HepG2 (cell line): ENCODE measurements around the gene UBE2G2. TPM values are rescaled to one million over a fixed set of nuclear protein-coding genes. Genes with fewer than 3 reads are reported as not detected.
A peak's percentile ranks its signal among the peaks of the same experiment; 100 is the strongest.

Source experiments
- AGO2 ChIP-seq: fragments of 200-400 bp; formaldehyde crosslinking; optimal IDR thresholded peaks from 2 replicates; pipeline ENCODE3; 2017; ENCODE audit warnings: mild to moderate bottlenecking, low read depth, low read length, moderate library complexity
- CENPT ChIP-seq: sonication (generic); formaldehyde crosslinking; IDR thresholded peaks from 2 replicates; pipeline ENCODE4 v1.8.0; 2022; ENCODE audit warnings: low read depth, mild to moderate bottlenecking, moderate library complexity, missing genetic modification reagents
- GTF3A ChIP-seq: sonication (generic); formaldehyde crosslinking; conservative IDR thresholded peaks from 2 replicates; pipeline ENCODE4 v1.4.0; 2020; ENCODE audit warnings: mild to moderate bottlenecking, missing genetic modification reagents
- HOXA3 ChIP-seq: sonication (generic); formaldehyde crosslinking; IDR thresholded peaks from 2 replicates; pipeline ENCODE4 v1.5.0; 2020; ENCODE audit warnings: missing genetic modification reagents
- KLF11 ChIP-seq: IDR thresholded peaks from 2 replicates; pipeline ENCODE4 v1.6.1; 2016; ENCODE audit warnings: missing compliant biosample characterization
- NR2F1 ChIP-seq, 2 experiments: fragments of 450-650 bp in 1 of 2; formaldehyde crosslinking in 1 of 2; IDR thresholded peaks; 2 replicates each; pipeline versions ENCODE4 v1.5.0 to v1.6.1; 2016 to 2020; ENCODE audit warnings: mild to moderate bottlenecking in 1 of 2, missing compliant biosample characterization in 1 of 2, missing genetic modification reagents in 1 of 2, moderate library complexity in 1 of 2
- PTBP1 ChIP-seq: fragments of 200-400 bp; formaldehyde crosslinking; IDR thresholded peaks from 2 replicates; pipeline ENCODE4 v1.6.1; 2018; ENCODE audit warnings: low read length, low read depth; ENCODE audit not compliant: poor library complexity, severe bottlenecking
- RBFOX2 ChIP-seq: fragments of 200-400 bp; formaldehyde crosslinking; IDR thresholded peaks from 2 replicates; pipeline ENCODE4 v1.6.1; 2017; ENCODE audit warnings: low read depth, mild to moderate bottlenecking, low read length
- SATB2 ChIP-seq: sonication (generic); formaldehyde crosslinking; IDR thresholded peaks from 2 replicates; pipeline ENCODE4 v1.5.0; 2020; ENCODE audit warnings: missing genetic modification reagents
- SRSF1 ChIP-seq: fragments of 200-400 bp; formaldehyde crosslinking; optimal IDR thresholded peaks from 2 replicates; pipeline ENCODE3; 2017; ENCODE audit warnings: mild to moderate bottlenecking, low read depth, low read length, moderate library complexity
- SRSF4 ChIP-seq: fragments of 200-400 bp; formaldehyde crosslinking; IDR thresholded peaks from one replicate; pipeline ENCODE4 v1.6.1; 2018; ENCODE audit warnings: mild to moderate bottlenecking, low read depth, low read length, moderate library complexity; ENCODE audit not compliant: poor library complexity, severe bottlenecking
- YEATS4 ChIP-seq: sonication (generic); formaldehyde crosslinking; IDR thresholded peaks from 2 replicates; pipeline ENCODE4 v1.4.0; 2020; ENCODE audit warnings: missing genetic modification reagents, borderline replicate concordance
- ZFP90 ChIP-seq: sonication (generic); formaldehyde crosslinking; IDR thresholded peaks from 2 replicates; pipeline ENCODE4 v1.8.0; 2022; ENCODE audit warnings: missing genetic modification reagents, mild to moderate bottlenecking, inconsistent platforms, borderline replicate concordance
- ZNF138 ChIP-seq: sonication (generic); formaldehyde crosslinking; IDR thresholded peaks from 2 replicates; pipeline ENCODE4 v1.5.0; 2020; ENCODE audit warnings: mild to moderate bottlenecking, low read depth, missing genetic modification reagents
- ZNF253 ChIP-seq: sonication (generic); formaldehyde crosslinking; IDR thresholded peaks from 2 replicates; pipeline ENCODE4 v1.8.0; 2022; ENCODE audit warnings: mild to moderate bottlenecking, missing genetic modification reagents, borderline replicate concordance
- ZNF574 ChIP-seq: sonication (generic); formaldehyde crosslinking; IDR thresholded peaks from 2 replicates; pipeline ENCODE4 v1.4.0; 2020; ENCODE audit warnings: missing genetic modification reagents
- ZNF670 ChIP-seq: sonication (generic); formaldehyde crosslinking; IDR thresholded peaks from 2 replicates; pipeline ENCODE4 v1.8.0; 2022; ENCODE audit warnings: mild to moderate bottlenecking, missing genetic modification reagents, borderline replicate concordance
- ZNF782 ChIP-seq: sonication (generic); formaldehyde crosslinking; IDR thresholded peaks from 2 replicates; pipeline ENCODE4 v1.4.0; 2020; ENCODE audit warnings: missing genetic modification reagents, mild to moderate bottlenecking, borderline replicate concordance
- ZNF790 ChIP-seq: sonication (generic); formaldehyde crosslinking; IDR thresholded peaks from 2 replicates; pipeline ENCODE4 v1.8.0; 2022; ENCODE audit warnings: missing genetic modification reagents, mild to moderate bottlenecking, borderline replicate concordance
- ZNF850 ChIP-seq: sonication (generic); formaldehyde crosslinking; conservative IDR thresholded peaks from 2 replicates; pipeline ENCODE4 v1.9.0; 2021; ENCODE audit warnings: mild to moderate bottlenecking, missing genetic modification reagents
- polyA plus RNA-seq, 8 experiments: library from polyadenylated mRNA; depleted of rRNA in 3 of 8; stranded (reverse) in 7 of 8; unstranded in 1 of 8; fragments of >200 nt; fragmentation: Illumina TruSeq in 4 of 8; extraction: Trizol in 4 of 8; gene quantifications; 2 replicates each; pipeline versions ENCODE4 v1.2.1 to v1.2.3, GENCODE V29; 2011 to 2016; ENCODE audit warnings: low read depth in 4 of 8, missing spikeins in 1 of 8, mixed read lengths in 1 of 8; ENCODE audit not compliant: insufficient read depth in 1 of 8
- total RNA-seq, 5 experiments: library from RNA; depleted of rRNA; stranded (reverse); fragments of >200 nt; fragmentation: Illumina TruSeq; extraction: Trizol; gene quantifications; 2 replicates each; pipeline ENCODE4 v1.2.3, GENCODE V29; 2016; ENCODE audit warnings: low read depth in 1 of 5
- TF ChIP-seq, protein P1 (sequence below): sonication (generic); formaldehyde crosslinking; IDR thresholded peaks from 2 replicates; pipeline ENCODE4 v1.4.0; 2020; ENCODE audit warnings: missing genetic modification reagents
- TF ChIP-seq, protein P2 (sequence below), 2 experiments: fragments of 450-650 bp in 1 of 2; sonication (generic) in 1 of 2; formaldehyde crosslinking; IDR thresholded peaks; 2 replicates each; pipeline versions ENCODE4 v1.5.0 to v1.8.0; 2020 to 2022; ENCODE audit warnings: mild to moderate bottlenecking in 1 of 2, missing genetic modification reagents in 1 of 2
- TF ChIP-seq, protein P3 (sequence below): sonication (generic); formaldehyde crosslinking; IDR thresholded peaks from 2 replicates; pipeline ENCODE4 v1.8.0; 2022; ENCODE audit warnings: mild to moderate bottlenecking, missing genetic modification reagents, borderline replicate concordance

UBE2G2 gene
- total and polyA plus RNA-seq, 2 of the 13 experiments (the other 11 are each of a cell fraction or from before 2014, with no cell fraction given), result 55.4 to 92.0 TPM

DNA sequence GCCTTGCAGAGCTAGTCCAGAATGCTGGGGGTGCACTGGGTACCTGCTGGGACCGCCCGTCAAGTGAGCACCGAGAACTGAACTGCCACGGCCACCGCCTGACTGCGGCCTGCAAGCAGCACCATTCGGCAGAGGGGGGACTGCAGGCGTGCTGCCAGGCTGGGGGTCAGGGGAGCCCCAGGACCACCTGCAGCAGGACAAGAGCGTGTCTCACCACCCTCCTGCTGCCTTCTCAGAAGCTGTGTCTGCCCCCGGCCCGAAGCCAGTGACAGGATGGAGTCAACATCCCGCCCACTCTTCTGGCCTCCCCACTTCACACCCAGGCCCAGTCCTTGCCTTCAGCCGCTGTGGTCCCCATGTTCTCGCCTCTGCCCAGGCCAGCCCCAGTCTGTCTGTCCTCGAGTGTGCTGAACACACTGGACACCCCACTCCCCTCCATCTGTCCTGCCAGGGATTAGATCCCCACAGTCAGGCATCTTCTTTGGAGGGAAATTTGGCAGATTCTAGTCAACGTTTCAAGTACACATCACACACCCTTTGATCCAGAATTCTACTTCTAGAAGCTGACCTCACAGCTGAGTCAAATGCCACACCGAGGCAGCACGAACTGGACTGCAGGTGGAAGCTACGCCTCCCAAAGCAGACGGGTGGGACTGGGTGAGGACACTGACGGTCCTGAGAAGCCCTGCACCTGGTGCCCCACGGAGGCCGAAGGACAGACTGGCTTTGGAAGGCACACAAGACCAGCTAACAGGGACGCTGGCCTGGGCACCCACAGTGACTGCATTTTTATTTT lies 45.8 kb upstream of the UBE2G2 start (continued):
- TF ChIP-seq SRSF4 (no peak), ZFP90 (no peak; the same call in 1 of the 2 replicates), ZNF790 (CRISPR knock-in tag) (no peak), ZNF850 (0 out of 2 replicates have a peak, but pooled peaks have one; percentile 14), CENPT (CRISPR knock-in tag) (no peak), RBFOX2 (0 out of 2 replicates have a peak, but pooled peaks have one; percentile 24), GTF3A (CRISPR knock-in tag) (no peak), ZNF138 (no peak), ZNF574 (CRISPR knock-in tag) (no peak), ZNF253 (CRISPR knock-in tag) (no peak), KLF11 (CRISPR knock-in tag) (no peak), AGO2 (peak; percentile 97), NR2F1 (CRISPR knock-in tag; IDR thresholded peaks at IDR 0.05) (no peak), ZNF782 (no peak), ZNF670 (peak; percentile 62; the same call in 1 of the 2 replicates), SATB2 (CRISPR knock-in tag) (no peak), PTBP1 (no peak), YEATS4 (no peak), HOXA3 (0 out of 2 replicates have a peak, but pooled peaks have one; percentile 12), SRSF1 (no peak)
- TF ChIP-seq, protein P1, sequence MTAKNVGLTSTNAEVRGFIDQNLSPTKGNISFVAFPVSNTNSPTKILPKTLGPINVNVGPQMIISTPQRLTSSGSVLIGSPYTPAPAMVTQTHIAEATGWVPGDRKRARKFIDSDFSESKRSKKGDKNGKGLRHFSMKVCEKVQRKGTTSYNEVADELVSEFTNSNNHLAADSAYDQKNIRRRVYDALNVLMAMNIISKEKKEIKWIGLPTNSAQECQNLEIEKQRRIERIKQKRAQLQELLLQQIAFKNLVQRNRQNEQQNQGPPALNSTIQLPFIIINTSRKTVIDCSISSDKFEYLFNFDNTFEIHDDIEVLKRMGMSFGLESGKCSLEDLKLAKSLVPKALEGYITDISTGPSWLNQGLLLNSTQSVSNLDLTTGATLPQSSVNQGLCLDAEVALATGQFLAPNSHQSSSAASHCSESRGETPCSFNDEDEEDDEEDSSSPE (CRISPR knock-in tag), result no peak
- TF ChIP-seq, protein P2, sequence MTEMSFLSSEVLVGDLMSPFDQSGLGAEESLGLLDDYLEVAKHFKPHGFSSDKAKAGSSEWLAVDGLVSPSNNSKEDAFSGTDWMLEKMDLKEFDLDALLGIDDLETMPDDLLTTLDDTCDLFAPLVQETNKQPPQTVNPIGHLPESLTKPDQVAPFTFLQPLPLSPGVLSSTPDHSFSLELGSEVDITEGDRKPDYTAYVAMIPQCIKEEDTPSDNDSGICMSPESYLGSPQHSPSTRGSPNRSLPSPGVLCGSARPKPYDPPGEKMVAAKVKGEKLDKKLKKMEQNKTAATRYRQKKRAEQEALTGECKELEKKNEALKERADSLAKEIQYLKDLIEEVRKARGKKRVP (CRISPR knock-in tag; IDR thresholded peaks at IDR 0.05), result no peak
- TF ChIP-seq, protein P3, sequence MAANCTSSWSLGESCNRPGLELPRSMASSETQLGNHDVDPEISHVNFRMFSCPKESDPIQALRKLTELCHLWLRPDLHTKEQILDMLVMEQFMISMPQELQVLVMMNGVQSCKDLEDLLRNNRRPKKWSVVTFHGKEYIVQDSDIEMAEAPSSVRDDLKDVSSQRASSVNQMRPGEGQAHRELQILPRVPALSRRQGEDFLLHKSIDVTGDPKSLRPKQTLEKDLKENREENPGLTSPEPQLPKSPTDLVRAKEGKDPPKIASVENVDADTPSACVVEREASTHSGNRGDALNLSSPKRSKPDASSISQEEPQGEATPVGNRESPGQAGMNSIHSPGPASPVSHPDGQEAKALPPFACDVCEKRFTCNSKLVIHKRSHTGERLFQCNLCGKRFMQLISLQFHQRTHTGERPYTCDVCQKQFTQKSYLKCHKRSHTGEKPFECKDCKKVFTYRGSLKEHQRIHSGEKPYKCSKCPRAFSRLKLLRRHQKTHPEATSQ, result no peak
